ENCODE results near the gene PLPP4.

Gene PLPP4

GRCh38 chr10:120431251-120431651 lies 25.8 kb upstream of the PLPP4 start:
- Histone ChIP-seq H3K4me3 (ENCODE audit: low read length) (no peak overlapping the region), H3K27ac (ENCODE audit: low read depth, low read length) (no peak overlapping the region), H3K9ac (ENCODE audit: low read length) (no peak overlapping the region), H3K4me1 (ENCODE audit: control insufficient read depth, insufficient read depth, low read length) (no peaks in the 10 kb centered on the region), H3K27me3 (ENCODE audit: control insufficient read depth, insufficient read depth, low read length) (no peaks in the 10 kb centered on the region), H3K36me3 (ENCODE audit: control insufficient read depth, insufficient read depth, low read length) (no peaks in the 10 kb centered on the region)

- H3K9ac ChIP-seq (ENCODE audit: low read length) = no peak overlapping the region
- no peak overlapping the region for H3K4me3 ChIP-seq (ENCODE audit: low read length)
- H3K27me3 ChIP-seq (ENCODE audit: control insufficient read depth, insufficient read depth, low read length) = no peaks in the 10 kb centered on the region
- no peaks in the 10 kb centered on the region for H3K36me3 ChIP-seq (ENCODE audit: control insufficient read depth, insufficient read depth, low read length)
- no peak overlapping the region for H3K27ac ChIP-seq (ENCODE audit: low read depth, low read length)
- H3K4me1 ChIP-seq (ENCODE audit: control insufficient read depth, insufficient read depth, low read length) = no peaks in the 10 kb centered on the region
These were observed 24.8 kb upstream of the PLPP4 start for GRCh38 chr10:120432209-120432608.

- Histone ChIP-seq H3K4me3 (ENCODE audit: low read length) (no peak overlapping the region), H3K27ac (ENCODE audit: low read depth, low read length) (no peak overlapping the region)
These were observed 23.9 kb upstream of the PLPP4 start for GRCh38 chr10:120433141-120433540.

GRCh38 chr10:120436439-120437112 lies 20.5 kb upstream of the PLPP4 start:
- Histone ChIP-seq H3K27me3 (ENCODE audit: control insufficient read depth, insufficient read depth, low read length) (no peaks in the 10 kb centered on the region), H3K27ac (ENCODE audit: low read depth, low read length) (no peak overlapping the region), H3K9ac (ENCODE audit: low read length) (no peak overlapping the region), H3K36me3 (ENCODE audit: control insufficient read depth, insufficient read depth, low read length) (no peaks in the 10 kb centered on the region), H3K4me1 (ENCODE audit: control insufficient read depth, insufficient read depth, low read length) (no peaks in the 10 kb centered on the region), H3K4me3 (ENCODE audit: low read length) (no peak overlapping the region)

More at GRCh38 chr10:120433141-120433540, 23.9 kb upstream of the PLPP4 start:
- Histone ChIP-seq H3K4me1 (ENCODE audit: control insufficient read depth, insufficient read depth, low read length) (no peaks in the 10 kb centered on the region), H3K9ac (ENCODE audit: low read length) (no peak overlapping the region), H3K36me3 (ENCODE audit: control insufficient read depth, insufficient read depth, low read length) (no peaks in the 10 kb centered on the region), H3K27me3 (ENCODE audit: control insufficient read depth, insufficient read depth, low read length) (no peaks in the 10 kb centered on the region)

- Histone ChIP-seq H3K4me1 (ENCODE audit: control insufficient read depth, insufficient read depth, low read length) (no peaks in the 10 kb centered on the region), H3K9ac (ENCODE audit: low read length) (no peak overlapping the region), H3K27ac (ENCODE audit: low read depth, low read length) (no peak overlapping the region), H3K27me3 (ENCODE audit: control insufficient read depth, insufficient read depth, low read length) (no peaks in the 10 kb centered on the region), H3K4me3 (ENCODE audit: low read length) (no peak overlapping the region), H3K36me3 (ENCODE audit: control insufficient read depth, insufficient read depth, low read length) (no peaks in the 10 kb centered on the region)
These were observed 19.5 kb upstream of the PLPP4 start for GRCh38 chr10:120437541-120437940.

- Histone ChIP-seq H3K9ac (ENCODE audit: low read length) (no peak overlapping the region), H3K27me3 (ENCODE audit: control insufficient read depth, insufficient read depth, low read length) (peaks cover 3% of the 10 kb centered on the region), H3K4me1 (ENCODE audit: control insufficient read depth, insufficient read depth, low read length) (no peaks in the 10 kb centered on the region), H3K27ac (ENCODE audit: low read depth, low read length) (no peak overlapping the region), H3K36me3 (ENCODE audit: control insufficient read depth, insufficient read depth, low read length) (no peaks in the 10 kb centered on the region), H3K4me3 (ENCODE audit: low read length) (no peak overlapping the region)
These were observed 5.1 kb upstream of the PLPP4 start for GRCh38 chr10:120451968-120452367.

GRCh38 chr10:120453319-120453718 lies 3.7 kb upstream of the PLPP4 start:
- Histone ChIP-seq H3K9ac (ENCODE audit: low read length) (no peak overlapping the region), H3K27me3 (ENCODE audit: control insufficient read depth, insufficient read depth, low read length) (peaks cover 11% of the 10 kb centered on the region), H3K4me1 (ENCODE audit: control insufficient read depth, insufficient read depth, low read length) (peaks cover 6% of the 10 kb centered on the region), H3K36me3 (ENCODE audit: control insufficient read depth, insufficient read depth, low read length) (no peaks in the 10 kb centered on the region), H3K27ac (ENCODE audit: low read depth, low read length) (no peak overlapping the region), H3K4me3 (ENCODE audit: low read length) (no peak overlapping the region)

- no peak overlapping the region for H3K4me3 ChIP-seq (ENCODE audit: low read length)
- H3K36me3 ChIP-seq (ENCODE audit: control insufficient read depth, insufficient read depth, low read length) = no peaks in the 10 kb centered on the region
- H3K9ac ChIP-seq (ENCODE audit: low read length) = no peak overlapping the region
- peaks cover 11% of the 10 kb centered on the region for H3K27me3 ChIP-seq (ENCODE audit: control insufficient read depth, insufficient read depth, low read length)
- peaks cover 6% of the 10 kb centered on the region for H3K4me1 ChIP-seq (ENCODE audit: control insufficient read depth, insufficient read depth, low read length)
- no peak overlapping the region for H3K27ac ChIP-seq (ENCODE audit: low read depth, low read length)
These were observed 3.1 kb upstream of the PLPP4 start for GRCh38 chr10:120453886-120454285.

- no peak overlapping the region for H3K9ac ChIP-seq (ENCODE audit: low read length)
- H3K4me3 ChIP-seq (ENCODE audit: low read length) = no peak overlapping the region
- H3K27me3 ChIP-seq (ENCODE audit: control insufficient read depth, insufficient read depth, low read length) = peaks cover 11% of the 10 kb centered on the region
- H3K36me3 ChIP-seq (ENCODE audit: control insufficient read depth, insufficient read depth, low read length) = no peaks in the 10 kb centered on the region
- H3K4me1 ChIP-seq (ENCODE audit: control insufficient read depth, insufficient read depth, low read length) = peaks cover 6% of the 10 kb centered on the region
- no peak overlapping the region for H3K27ac ChIP-seq (ENCODE audit: low read depth, low read length)
These were observed 2.0 kb upstream of the PLPP4 start for GRCh38 chr10:120455004-120455403.

GRCh38 chr10:120455606-120456005 lies 1.4 kb upstream of the PLPP4 start:
- peaks cover 6% of the 10 kb centered on the region for H3K4me1 ChIP-seq (ENCODE audit: control insufficient read depth, insufficient read depth, low read length)
- H3K9ac ChIP-seq (ENCODE audit: low read length) = no peak overlapping the region
- H3K36me3 ChIP-seq (ENCODE audit: control insufficient read depth, insufficient read depth, low read length) = no peaks in the 10 kb centered on the region
- H3K27ac ChIP-seq (ENCODE audit: low read depth, low read length) = no peak overlapping the region
- no peak overlapping the region for H3K4me3 ChIP-seq (ENCODE audit: low read length)
- peaks cover 11% of the 10 kb centered on the region for H3K27me3 ChIP-seq (ENCODE audit: control insufficient read depth, insufficient read depth, low read length)

GRCh38 chr10:120456143-120456625 lies 843 bp upstream of the PLPP4 start:
- peaks cover 11% of the 10 kb centered on the region for H3K27me3 ChIP-seq (ENCODE audit: control insufficient read depth, insufficient read depth, low read length)
- peak overlapping the region; percentile 60 for H3K4me3 ChIP-seq (ENCODE audit: low read length)
- H3K9ac ChIP-seq (ENCODE audit: low read length) = no peak overlapping the region
- no peaks in the 10 kb centered on the region for H3K36me3 ChIP-seq (ENCODE audit: control insufficient read depth, insufficient read depth, low read length)
- no peak overlapping the region for H3K27ac ChIP-seq (ENCODE audit: low read depth, low read length)
- H3K4me1 ChIP-seq (ENCODE audit: control insufficient read depth, insufficient read depth, low read length) = peaks cover 6% of the 10 kb centered on the region

GRCh38 chr10:120457431-120458172 lies 575 bp downstream of the PLPP4 start:
- Histone ChIP-seq H3K4me3 (ENCODE audit: low read length) (peak overlapping the region; percentile 60), H3K9ac (ENCODE audit: low read length) (no peak overlapping the region), H3K27me3 (ENCODE audit: control insufficient read depth, insufficient read depth, low read length) (peaks cover 11% of the 10 kb centered on the region), H3K27ac (ENCODE audit: low read depth, low read length) (no peak overlapping the region), H3K4me1 (ENCODE audit: control insufficient read depth, insufficient read depth, low read length) (peaks cover 6% of the 10 kb centered on the region), H3K36me3 (ENCODE audit: control insufficient read depth, insufficient read depth, low read length) (no peaks in the 10 kb centered on the region)

- no peak overlapping the region for H3K9ac ChIP-seq (ENCODE audit: low read length)
- H3K36me3 ChIP-seq (ENCODE audit: control insufficient read depth, insufficient read depth, low read length) = no peaks in the 10 kb centered on the region
- H3K27ac ChIP-seq (ENCODE audit: low read depth, low read length) = no peak overlapping the region
- H3K4me3 ChIP-seq (ENCODE audit: low read length) = no peak overlapping the region
- peaks cover 6% of the 10 kb centered on the region for H3K4me1 ChIP-seq (ENCODE audit: control insufficient read depth, insufficient read depth, low read length)
- peaks cover 11% of the 10 kb centered on the region for H3K27me3 ChIP-seq (ENCODE audit: control insufficient read depth, insufficient read depth, low read length)
These were observed 1.4 kb downstream of the PLPP4 start for GRCh38 chr10:120458432-120458831.

Data from rectal smooth muscle tissue (tissue), 1 donor.